GM19023 (cell line): ENCODE measurements around the gene HLTF.

Experiments used
- ATAC-seq: cut with Tn5 transposase; IDR thresholded peaks from one replicate; pipeline ENCODE4 v1.9.1; 2021; ENCODE audit warnings: mild to moderate bottlenecking, moderate library complexity; ENCODE audit not compliant: unreplicated experiment

HLTF gene

GRCh38 chr3:149020196-149020838 is 66.0 kb downstream of the HLTF start:
- ATAC-seq = no peak

- ATAC-seq = no peak
Observed at GRCh38 chr3:149019580-149019979, 66.8 kb downstream of the HLTF start.

DNA sequence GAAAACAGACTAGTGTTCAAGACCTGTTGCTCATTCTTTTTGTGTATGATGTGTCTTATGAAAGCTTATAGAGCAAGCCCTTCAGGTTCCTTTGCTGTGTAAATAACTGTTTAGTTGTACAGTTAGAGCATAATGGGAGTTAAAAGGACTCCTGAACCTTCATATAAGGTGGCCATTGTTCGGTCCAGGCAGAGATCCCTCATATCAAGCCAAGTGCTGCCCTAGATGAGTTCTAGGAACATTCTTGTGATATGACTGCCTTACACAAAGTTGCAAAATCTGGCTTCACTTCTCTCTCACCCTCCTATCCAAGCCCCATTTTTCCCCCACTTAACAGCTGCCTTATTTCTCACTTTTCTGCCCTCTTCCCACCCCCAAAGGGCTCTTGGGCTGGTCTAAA is 68.1 kb downstream of the HLTF start:
- ATAC-seq = no peak

DNA sequence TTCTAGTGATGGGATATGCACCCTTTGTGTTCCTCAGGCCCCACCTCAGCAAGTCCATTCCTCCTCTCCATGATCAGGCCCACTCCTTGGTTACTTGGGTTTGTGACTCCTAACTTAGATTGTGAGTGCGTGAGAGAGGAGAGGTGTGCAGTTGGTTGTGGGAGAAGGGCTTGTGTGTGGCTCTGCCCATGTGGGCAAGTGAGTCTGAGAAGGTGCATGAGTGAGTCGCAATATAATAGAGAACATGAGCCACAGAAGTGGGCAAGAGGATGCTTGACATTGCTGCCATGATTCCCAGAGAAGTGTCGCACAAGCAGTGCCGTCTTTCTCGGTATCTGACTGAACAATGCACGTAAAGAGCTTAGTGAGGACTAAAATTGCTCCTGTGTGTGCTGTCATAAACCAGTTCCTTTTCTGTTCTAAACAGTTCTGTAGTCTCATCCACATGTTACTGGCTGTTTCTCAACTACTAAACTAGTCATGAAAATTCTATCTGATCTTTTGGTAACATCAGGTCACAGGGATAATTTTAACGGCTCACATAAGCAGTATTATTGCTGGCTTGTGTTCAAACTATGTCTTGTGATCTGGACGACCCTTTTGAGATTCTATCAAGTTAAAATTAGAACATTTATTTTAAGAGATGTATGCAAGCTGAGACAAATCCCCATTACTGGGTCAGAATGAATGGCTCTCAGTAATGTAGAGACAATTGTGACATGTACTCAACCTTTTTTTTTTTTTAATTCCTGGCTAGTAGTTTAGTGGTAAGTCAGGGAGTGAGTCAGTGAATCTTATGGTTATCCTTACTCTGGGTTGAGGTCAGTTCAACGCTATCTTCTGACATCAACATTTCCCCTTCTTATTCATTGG is 69.4 kb downstream of the HLTF start:
- ATAC-seq = no peak

GRCh38 chr3:149016242-149016641 is 70.1 kb downstream of the HLTF start:
- ATAC-seq = no peak

DNA sequence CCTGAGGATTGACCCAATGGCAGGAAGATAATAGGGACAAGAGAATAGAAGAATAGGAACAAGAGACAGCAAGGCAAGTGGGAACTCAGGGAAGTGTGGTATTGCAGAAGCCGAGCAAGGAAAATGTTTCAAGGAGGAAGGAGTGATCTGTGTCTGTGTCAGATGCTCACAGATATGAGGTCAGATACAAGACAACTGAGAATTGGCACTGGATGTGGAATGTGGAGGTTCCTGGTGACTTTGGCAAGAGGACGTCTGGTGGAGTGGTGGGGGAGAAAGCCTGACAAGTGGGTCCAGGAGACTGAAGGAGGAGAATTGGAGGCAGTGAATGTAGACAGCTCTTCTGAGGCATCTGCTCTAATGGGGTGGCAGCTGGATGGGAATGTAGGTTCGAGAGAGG is 70.9 kb downstream of the HLTF start:
- no peak for ATAC-seq

GRCh38 chr3:149013726-149014125 is 72.6 kb downstream of the HLTF start:
- no peak for ATAC-seq

DNA sequence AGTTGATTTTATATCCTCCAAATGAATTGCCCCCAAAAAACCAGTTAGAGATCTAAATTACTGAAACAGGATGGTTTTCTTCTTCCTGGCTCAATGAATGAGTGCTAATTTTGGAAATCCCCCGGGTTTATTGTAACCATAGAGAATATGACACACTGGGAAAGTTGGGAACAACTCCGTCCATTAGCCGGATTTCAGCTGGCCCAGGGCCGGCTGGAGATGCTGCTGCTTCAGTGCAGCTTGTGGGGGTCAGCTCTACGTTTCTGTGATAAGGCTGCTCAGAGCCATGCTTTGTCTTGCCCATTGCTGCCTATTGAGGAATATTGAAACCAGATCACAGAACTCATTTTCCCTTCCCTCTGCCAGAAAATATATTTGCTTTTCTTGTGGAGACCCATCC is 74.7 kb downstream of the HLTF start:
- ATAC-seq = no peak

GRCh38 chr3:149010966-149011365 is 75.4 kb downstream of the HLTF start:
- no peak for ATAC-seq

DNA sequence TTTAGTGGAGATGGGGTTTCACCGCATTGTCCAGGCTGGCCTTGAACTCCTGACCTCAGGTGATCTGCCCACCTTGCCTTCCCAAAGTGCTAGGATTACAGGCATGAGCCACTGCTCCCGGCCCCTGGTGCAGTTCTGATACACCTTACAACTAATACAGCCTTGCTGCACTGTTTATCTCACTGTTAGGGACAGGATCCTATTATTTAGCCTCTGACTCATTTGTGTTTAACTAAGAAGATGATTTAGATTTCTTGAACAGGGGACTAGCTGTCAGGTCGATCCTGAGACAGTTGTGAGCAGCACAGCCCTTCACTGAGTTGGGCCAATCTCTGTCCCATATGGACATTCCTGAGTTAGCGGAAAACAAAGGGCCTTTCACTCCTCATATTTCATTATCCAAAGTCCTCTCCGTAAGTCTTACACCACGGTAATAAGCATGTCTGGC is 75.8 kb downstream of the HLTF start:
- no peak for ATAC-seq

DNA sequence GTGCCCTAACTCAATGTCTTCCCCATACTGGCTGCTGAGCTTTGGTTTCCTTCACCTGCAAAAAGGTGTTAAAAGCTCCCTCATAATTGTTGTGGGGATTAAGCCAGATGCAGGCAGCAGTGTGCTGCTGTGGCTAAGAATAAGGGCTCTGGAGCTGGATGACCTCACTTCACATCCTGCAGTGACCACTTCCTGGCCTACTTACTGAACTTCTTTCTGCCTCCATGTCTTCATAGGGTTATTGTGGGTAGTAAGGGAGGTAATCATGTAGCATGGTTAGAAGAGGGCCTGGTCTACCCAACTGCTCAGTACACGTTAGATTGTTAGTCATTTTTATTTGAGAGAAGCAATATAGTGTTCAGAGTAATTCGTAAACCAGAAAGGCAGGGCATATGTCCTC is 76.6 kb downstream of the HLTF start:
- ATAC-seq = peak; percentile 59

DNA sequence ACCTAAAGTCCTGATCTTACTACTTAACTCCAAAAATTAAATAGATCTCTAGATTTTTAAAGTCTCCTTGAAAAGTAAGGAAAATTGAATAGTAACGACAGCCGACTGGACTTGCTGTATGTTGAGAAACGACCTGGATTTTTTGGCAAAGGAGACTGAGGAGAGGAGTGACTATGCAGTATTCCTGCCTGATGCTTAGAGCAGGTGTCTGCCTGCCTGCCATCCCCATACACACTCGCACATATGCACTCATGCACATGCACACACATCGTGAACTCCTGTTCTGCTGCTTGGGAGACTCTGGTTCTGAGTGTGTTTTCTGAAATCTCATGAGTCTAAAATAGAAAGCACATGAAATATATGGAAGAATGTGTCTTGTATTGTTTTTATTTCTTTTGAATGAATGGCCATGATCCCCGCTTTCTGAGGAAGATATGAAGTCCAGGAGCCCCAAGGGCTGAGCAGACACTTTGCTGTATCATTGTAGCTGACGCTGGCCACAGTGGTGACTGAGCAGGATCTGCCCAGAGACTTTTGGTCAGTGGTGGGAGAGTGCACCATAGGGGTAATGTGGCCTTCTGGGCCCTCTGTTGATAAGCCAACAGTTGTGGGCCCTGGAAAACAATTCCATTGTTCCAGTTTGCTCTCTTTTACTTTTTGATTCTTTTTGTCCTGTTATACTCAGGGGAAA is 78.6 kb downstream of the HLTF start:
- no peak for ATAC-seq

- ATAC-seq = no peak
Observed at GRCh38 chr3:149005416-149005815, 80.9 kb downstream of the HLTF start.

GRCh38 chr3:149004622-149005021 is 81.7 kb downstream of the HLTF start:
- no peak for ATAC-seq

DNA sequence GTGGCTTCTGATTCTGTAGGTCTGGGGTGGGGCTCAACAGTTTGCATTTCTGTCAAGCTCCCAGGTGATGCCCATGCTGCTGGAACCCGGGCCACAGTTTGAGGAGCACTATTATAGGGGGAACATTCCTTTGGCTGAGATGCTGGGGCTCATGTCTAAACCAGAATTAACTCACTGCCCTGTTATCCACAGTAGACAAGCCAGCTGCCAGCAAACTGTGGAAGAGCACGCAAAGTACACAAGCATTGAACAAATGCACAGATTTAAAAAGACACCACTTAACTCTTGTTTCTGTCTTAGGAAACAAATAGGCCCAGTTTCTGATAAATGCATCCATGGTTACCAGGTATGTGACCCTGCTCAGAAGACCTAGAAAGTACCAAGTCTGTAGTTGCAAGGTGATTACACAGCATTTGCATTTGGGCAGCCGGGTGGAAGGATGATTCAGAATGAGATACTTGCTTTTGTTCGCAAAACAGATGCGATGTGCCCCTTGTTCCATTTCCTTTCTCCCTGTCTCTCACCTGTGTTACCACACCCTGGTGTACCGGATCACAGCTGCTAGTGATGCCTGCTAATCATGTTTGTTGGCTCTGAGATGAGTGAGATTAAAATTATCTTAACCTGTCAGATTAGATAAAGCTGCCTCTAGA is 82.6 kb downstream of the HLTF start:
- ATAC-seq = peak; percentile 74

- ATAC-seq = no peak
Observed at GRCh38 chr3:149001727-149002126, 84.6 kb downstream of the HLTF start.

- no peak for ATAC-seq
Observed at GRCh38 chr3:149000206-149000745, 86.1 kb downstream of the HLTF start.

DNA sequence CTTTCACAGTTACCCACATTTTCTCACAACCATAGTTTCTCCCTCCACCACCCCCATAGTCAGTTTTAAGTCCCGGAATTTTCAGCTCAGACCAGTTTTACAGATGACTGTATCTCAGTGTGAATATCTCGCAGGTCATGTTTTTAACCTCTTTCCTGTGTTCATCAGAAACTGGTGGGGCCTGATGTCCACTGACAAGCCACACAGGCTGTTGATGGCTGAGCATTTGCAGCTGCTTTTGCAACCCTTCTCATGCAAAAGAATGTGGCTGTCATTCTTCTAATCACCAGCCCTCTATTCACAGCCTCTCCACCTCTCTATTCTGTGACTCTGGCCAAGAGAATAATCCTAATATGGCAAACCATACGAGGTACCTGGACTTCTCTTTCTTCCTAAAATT is 86.5 kb downstream of the HLTF start:
- peak; percentile 39 for ATAC-seq

GRCh38 chr3:148998715-148999423 is 87.5 kb downstream of the HLTF start:
- no peak for ATAC-seq

- no peak for ATAC-seq
Observed at GRCh38 chr3:148998297-148998696, 88.0 kb downstream of the HLTF start.
